ENCODE measurements around the gene CTDP1. TPM values are rescaled to one million over a fixed set of nuclear protein-coding genes. Genes with fewer than 3 reads are reported as not detected.

CTDP1 gene
- total and polyA plus RNA-seq, 12 donors = 3.8 to 23.9 (median 15.8) TPM

- 62 to 76% (median 70%) methylated on average over 15 to 35 of the region's 35 CpGs for WGBS, 4 donors
- H3K9me3 ChIP-seq (replicated peaks in 1 of 3) = no peaks in the 10 kb centered on the region
- H3K36me3 ChIP-seq (replicated peaks in 1 of 2) = no peaks in the 10 kb centered on the region
- no peak for DNase-seq
- intact Hi-C loops (cut with DNase I) = no loop called here
- TF ChIP-seq POLR2A (IDR thresholded peaks at IDR 0.05) (no peak), CTCF (IDR thresholded peaks at IDR 0.05) (no peak)
- H3K27ac ChIP-seq = no peak overlapping the region
- H3K27me3 ChIP-seq = no peaks in the 10 kb centered on the region
- no peaks in the 10 kb centered on the region for H3K4me1 ChIP-seq (replicated peaks in 1 of 2)
- no peak overlapping the region for H3K4me3 ChIP-seq
Measured at GRCh38 chr18:79771446-79772107, 92.0 kb downstream of the CTDP1 start.

- Histone ChIP-seq H3K27me3 (no peaks in the 10 kb centered on the region), H3K4me3 (no peak overlapping the region), H3K27ac (no peak overlapping the region), H3K4me1 (replicated peaks in 1 of 2) (no peaks in the 10 kb centered on the region), H3K36me3 (replicated peaks in 1 of 2) (no peaks in the 10 kb centered on the region), H3K9me3 (replicated peaks in 1 of 3) (no peaks in the 10 kb centered on the region)
- intact Hi-C loops (cut with DNase I) = no loop called here
- 67 to 77% (median 74%) methylated on average over 30 to 38 of the region's 38 CpGs for WGBS, 4 donors
- no peak for DNase-seq
- TF ChIP-seq POLR2A (IDR thresholded peaks at IDR 0.05) = no peak
- no peak for TF ChIP-seq CTCF (IDR thresholded peaks at IDR 0.05)
Measured at GRCh38 chr18:79772108-79772864, 92.7 kb downstream of the CTDP1 start.

GRCh38 chr18:79772865-79773696 lies 93.5 kb downstream of the CTDP1 start:
- H3K4me3 ChIP-seq = no peak overlapping the region
- WGBS, 4 donors = 80 to 89% (median 85%) methylated on average over 25 to 31 of the region's 31 CpGs
- no peaks in the 10 kb centered on the region for H3K9me3 ChIP-seq (replicated peaks in 1 of 3)
- TF ChIP-seq POLR2A (IDR thresholded peaks at IDR 0.05) = no peak
- no peak for TF ChIP-seq CTCF (IDR thresholded peaks at IDR 0.05)
- intact Hi-C loops (cut with DNase I) = no loop called here
- H3K27ac ChIP-seq = no peak overlapping the region
- no peaks in the 10 kb centered on the region for H3K4me1 ChIP-seq (replicated peaks in 1 of 2)
- DNase-seq = no peak
- no peaks in the 10 kb centered on the region for H3K27me3 ChIP-seq
- no peaks in the 10 kb centered on the region for H3K36me3 ChIP-seq (replicated peaks in 1 of 2)

GRCh38 chr18:79774111-79774510 lies 94.5 kb downstream of the CTDP1 start:
- Histone ChIP-seq H3K9me3 (replicated peaks in 1 of 3) (no peaks in the 10 kb centered on the region), H3K36me3 (replicated peaks in 1 of 2) (no peaks in the 10 kb centered on the region), H3K4me1 (replicated peaks in 1 of 2) (no peaks in the 10 kb centered on the region), H3K4me3 (no peak overlapping the region), H3K27me3 (no peaks in the 10 kb centered on the region), H3K27ac (no peak overlapping the region)
- WGBS, 4 donors = 64 to 81% (median 77%) methylated on average over 6 to 18 of the region's 18 CpGs
- DNase-seq = no peak
- intact Hi-C loops (cut with DNase I) = no loop called here
- TF ChIP-seq CTCF (IDR thresholded peaks at IDR 0.05) = no peak
- TF ChIP-seq POLR2A (IDR thresholded peaks at IDR 0.05) = no peak

Data from adrenal gland (tissue), 12 donors.